ENCODE measurements around the gene ABCA4. TPM values are rescaled to one million over a fixed set of nuclear protein-coding genes. Genes with fewer than 3 reads are reported as not detected.

The ABCA4 gene
- total RNA-seq, 2 donors from 2014 or later: under 0.01 TPM

GRCh38 chr1:94026619-94027380 lies 94.1 kb downstream of the ABCA4 start:
- ATAC-seq: no peak

GRCh38 chr1:94025383-94026340 lies 95.3 kb downstream of the ABCA4 start:
- peak; percentile 39 to 53 (median 44) for DNase-seq
- 39 to 46% methylated on average over 18 of the region's 18 CpGs for WGBS, 2 donors
- peak; percentile 73 for ATAC-seq
- no peak overlapping the region for H3K4me3 ChIP-seq
- H3K9me3 ChIP-seq: no peaks in the 10 kb centered on the region
- H3K27me3 ChIP-seq: no peaks in the 10 kb centered on the region
- no peak overlapping the region for H3K27ac ChIP-seq
- no peaks in the 10 kb centered on the region for H3K36me3 ChIP-seq (replicated peaks in 1 of 2; ENCODE audit: insufficient read depth in 1 of 2, low read depth in 2 of 2)
- intact Hi-C loops (cut with DNase I): no loop called here
- TF ChIP-seq POLR2A (IDR thresholded peaks at IDR 0.05) (no peak), CTCF (IDR thresholded peaks at IDR 0.05) (peak; percentile 67 to 82 (median 76))
- H3K4me1 ChIP-seq: no peaks in the 10 kb centered on the region

More at GRCh38 chr1:94026619-94027380, 94.1 kb downstream of the ABCA4 start:
- no peak for DNase-seq
- TF ChIP-seq POLR2A (IDR thresholded peaks at IDR 0.05) (no peak), CTCF (IDR thresholded peaks at IDR 0.05) (no peak)
- intact Hi-C loops (cut with DNase I): no loop called here
- WGBS, 2 donors: 77 to 86% methylated on average over 10 of the region's 10 CpGs
- no peaks in the 10 kb centered on the region for H3K9me3 ChIP-seq
- no peak overlapping the region for H3K4me3 ChIP-seq
- H3K36me3 ChIP-seq (replicated peaks in 1 of 2; ENCODE audit: insufficient read depth in 1 of 2, low read depth in 2 of 2): no peaks in the 10 kb centered on the region
- no peak overlapping the region for H3K27ac ChIP-seq
- no peaks in the 10 kb centered on the region for H3K4me1 ChIP-seq
- no peaks in the 10 kb centered on the region for H3K27me3 ChIP-seq

GRCh38 chr1:94024104-94024792 lies 96.7 kb downstream of the ABCA4 start:
- no peaks in the 10 kb centered on the region for H3K27me3 ChIP-seq
- TF ChIP-seq POLR2A (IDR thresholded peaks at IDR 0.05) (no peak), CTCF (IDR thresholded peaks at IDR 0.05) (no peak)
- no peaks in the 10 kb centered on the region for H3K4me1 ChIP-seq
- H3K36me3 ChIP-seq (replicated peaks in 1 of 2; ENCODE audit: insufficient read depth in 1 of 2, low read depth in 2 of 2): no peaks in the 10 kb centered on the region
- no peak overlapping the region for H3K27ac ChIP-seq
- no peaks in the 10 kb centered on the region for H3K9me3 ChIP-seq
- H3K4me3 ChIP-seq: no peak overlapping the region
- ATAC-seq (no peak), DNase-seq (no peak)
- 77% methylated on average over 8 of the region's 8 CpGs for WGBS, 2 donors
- intact Hi-C loops (cut with DNase I): no loop called here

GRCh38 chr1:94022471-94023189 lies 98.3 kb downstream of the ABCA4 start:
- ATAC-seq (no peak), DNase-seq (no peak)
- H3K4me3 ChIP-seq: no peak overlapping the region
- H3K36me3 ChIP-seq (replicated peaks in 1 of 2; ENCODE audit: insufficient read depth in 1 of 2, low read depth in 2 of 2): no peaks in the 10 kb centered on the region
- intact Hi-C loops (cut with DNase I): no loop called here
- no peaks in the 10 kb centered on the region for H3K9me3 ChIP-seq
- H3K27me3 ChIP-seq: no peaks in the 10 kb centered on the region
- WGBS, 2 donors: 56 to 74% methylated on average over 4 to 6 of the region's 6 CpGs
- TF ChIP-seq CTCF (IDR thresholded peaks at IDR 0.05) (no peak), POLR2A (IDR thresholded peaks at IDR 0.05) (no peak)
- no peaks in the 10 kb centered on the region for H3K4me1 ChIP-seq
- H3K27ac ChIP-seq: no peak overlapping the region
